NCI-H2081 (cell line): ENCODE data around the gene CCDC50.

Experiments
- DNase-seq, 2 experiments: peaks; one replicate each; lab custom pipeline; 2025; lab: John Stamatoyannopoulos, UW

The CCDC50 gene

DNA sequence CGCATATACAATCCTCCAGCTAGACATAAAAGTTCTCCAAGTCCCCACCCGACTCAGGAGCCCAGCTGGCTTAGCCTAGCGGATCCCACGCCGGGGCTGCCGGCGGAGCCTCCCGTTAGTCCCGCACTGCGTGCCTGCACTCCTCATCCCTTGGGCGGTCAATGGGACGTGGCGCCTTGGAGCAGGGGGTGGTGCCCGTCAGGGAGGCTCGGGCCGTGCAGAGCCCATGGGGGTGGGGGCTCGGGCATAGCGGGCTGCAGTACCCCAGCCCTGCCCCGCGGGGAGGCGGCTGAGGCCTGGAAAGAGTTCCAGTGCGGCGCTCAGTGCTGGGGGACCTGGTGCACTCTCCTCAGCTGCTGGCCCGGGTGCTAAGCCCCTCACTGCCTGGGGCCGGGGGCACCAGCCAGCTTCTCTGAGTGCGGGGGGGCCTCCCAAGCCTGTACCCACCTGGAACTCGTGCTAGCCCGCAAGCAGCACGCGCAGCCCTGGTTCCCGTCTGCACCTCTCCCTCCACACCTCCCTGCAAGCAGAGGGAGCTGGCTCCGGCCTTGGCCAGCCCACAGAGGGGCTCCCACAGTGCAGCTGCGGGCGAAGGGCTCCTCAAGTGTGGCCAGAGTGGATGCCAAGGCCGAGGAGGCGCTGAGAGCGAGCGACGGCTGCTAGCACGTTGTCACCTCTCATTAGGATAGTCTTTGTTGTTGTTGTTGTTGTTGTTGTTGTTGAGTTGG, 12.2 kb upstream of the CCDC50 start:
- no peak for DNase-seq

DNA sequence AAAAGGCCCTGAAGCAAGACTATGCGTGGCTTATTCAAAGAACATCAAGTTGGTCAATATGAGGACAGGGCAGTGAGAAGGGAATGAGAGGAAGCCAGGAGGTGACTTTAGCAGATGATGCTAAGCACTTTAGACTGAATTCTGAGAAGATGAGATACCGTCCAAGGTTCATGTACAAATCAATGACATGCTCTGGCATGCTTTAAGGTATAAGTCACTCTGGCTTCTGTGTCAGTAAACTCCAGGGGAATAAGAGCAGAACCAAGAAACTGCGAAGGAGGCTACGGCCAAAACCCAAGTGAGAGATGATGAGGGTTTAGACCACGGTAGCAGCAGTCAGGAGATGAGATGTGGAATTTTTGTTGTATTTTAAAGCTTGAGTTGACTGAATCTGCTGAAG, 8.9 kb upstream of the CCDC50 start:
- no peak for DNase-seq

DNA sequence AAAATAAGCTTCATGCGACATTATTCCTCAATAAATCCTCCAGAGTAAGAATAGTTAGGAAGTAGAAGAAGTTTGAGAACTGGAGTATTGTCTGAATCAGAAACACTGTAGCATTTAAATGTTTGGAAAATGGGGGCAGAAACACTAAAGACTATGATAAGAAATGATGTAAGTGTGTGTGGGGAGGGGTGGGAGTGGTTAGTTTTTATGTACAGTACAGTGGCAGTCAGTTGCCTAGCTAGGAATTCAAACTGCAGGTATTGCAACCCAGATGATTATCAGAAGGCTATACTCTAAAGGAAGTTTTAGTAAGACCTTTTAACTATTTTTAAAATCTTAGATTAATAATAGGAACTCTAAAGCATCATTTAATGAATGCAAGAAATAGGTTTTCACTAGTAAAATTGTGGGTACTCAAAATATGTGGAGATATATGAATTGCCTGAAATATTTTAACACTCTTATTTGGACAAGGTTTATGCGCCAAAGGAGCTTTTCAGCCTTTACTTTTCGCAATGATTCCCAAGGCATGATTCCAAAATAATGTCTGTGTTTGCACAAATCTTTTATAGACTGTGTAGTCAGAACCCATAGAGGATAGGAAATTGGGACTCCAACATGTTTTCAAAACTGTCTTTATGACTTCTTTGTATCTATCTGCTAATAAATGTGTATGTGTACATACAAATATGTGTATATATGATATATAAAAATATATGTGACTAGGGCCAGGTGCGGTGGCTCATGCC, 8.0 kb upstream of the CCDC50 start:
- no peak for DNase-seq

DNA sequence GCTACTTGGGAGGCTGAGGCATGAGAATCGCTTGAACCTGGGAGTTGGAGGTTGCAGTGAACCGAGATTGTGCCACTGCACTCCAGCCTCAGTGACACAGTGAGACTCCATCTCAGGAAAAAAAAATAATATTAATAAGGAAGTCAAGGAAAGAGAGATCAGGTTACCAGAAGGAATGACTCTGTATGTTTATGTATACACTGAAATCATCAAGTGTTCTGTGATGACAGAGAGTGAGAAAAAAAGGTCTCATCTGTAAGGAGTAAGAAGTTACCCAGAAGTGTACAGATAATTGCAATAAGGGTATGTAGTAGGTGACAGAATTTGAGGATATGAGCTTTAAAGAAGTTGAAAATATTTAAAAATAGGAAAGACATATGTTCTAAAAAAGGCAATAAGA, 4.3 kb upstream of the CCDC50 start:
- DNase-seq: no peak

DNA sequence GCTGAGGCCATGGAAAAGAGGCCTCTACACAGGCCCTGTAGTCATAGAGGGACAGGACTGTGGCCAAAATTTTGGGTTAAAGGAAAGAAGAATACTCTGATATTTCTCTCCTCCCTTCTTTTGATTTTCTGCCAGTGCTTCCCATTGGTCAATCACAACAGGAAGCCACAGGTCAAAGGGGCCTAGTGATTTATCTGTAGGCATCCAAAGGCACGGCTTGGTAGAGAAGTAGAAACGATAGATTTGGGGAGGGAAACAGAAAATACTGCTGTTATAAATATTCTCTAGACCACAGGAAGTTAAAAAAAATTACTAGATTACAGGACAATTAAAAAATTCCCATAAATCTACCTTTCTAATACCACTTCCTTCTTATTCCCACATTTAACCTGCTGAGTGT, 1.7 kb upstream of the CCDC50 start:
- DNase-seq: no peak

DNA sequence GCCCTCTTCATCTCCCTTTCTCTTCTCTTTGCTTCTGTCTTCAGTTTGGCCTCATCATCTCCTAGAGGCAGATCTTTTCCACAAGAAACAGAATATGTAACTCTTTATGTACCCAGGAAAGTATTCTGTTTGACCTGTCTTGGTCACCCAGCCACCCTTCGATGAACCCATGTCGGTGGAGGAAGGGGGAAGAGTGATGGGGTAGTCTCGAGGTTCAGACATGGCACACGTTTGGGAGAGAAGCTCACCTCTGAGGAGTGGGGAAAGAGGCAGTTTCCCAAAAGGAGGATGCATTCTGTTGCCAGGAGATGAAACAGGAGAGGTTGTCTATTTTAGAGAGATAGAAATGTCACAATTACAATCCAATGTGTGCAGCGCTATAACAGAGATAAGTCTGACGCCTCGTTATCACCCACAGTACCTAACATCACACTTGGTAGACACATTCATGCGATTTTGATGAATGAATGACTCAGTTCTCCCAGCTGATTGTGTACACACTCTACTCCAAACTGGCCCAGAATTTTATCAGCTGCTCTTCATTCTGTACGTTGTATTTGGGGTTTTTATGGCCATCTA, 722 bp upstream of the CCDC50 start:
- no peak for DNase-seq

DNA sequence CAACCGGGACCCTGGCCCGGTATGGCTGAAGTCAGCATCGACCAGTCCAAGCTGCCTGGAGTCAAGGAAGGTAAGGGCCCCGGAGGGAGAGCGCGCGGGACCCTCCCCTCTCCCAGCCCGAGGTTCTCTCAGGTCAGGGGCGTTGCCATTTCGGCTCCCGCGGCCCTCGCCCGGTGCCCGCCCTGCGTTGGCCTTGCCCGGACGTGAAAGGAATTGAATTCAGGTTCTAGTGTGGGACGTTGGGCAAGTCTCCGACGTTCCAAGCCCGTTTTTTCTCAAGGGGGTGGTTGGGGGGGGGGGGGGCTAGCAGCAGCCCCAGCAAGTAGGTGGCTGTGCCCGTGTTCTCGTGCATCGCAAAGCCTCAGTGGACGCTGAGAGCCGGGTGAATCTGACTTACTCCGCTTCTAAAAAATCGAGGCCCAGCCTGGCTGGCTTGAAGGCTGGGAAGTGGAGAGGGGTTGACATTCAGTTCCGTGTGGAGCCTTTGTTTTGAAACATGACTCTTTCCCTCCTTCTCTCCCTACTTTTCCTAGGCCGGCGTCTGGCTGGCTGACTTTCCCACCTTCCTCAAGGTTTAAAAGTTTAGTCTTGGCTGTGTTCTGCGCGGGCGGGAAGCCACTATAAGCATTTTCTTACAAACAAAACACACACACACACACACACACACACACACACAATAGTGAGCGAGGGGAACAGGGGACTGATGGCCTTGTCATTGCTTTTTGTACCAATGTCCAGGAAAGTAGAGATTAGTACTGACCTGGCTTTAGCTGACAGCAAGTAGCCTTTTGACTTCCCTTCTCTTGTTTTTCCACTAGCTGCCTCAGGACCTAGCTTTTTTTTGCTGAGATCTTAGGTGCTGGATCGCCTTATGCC, 698 bp downstream of the CCDC50 start, which contains the start of gene UTS2B:
Gene UTS2B (minus strand): TSS at position 873 of the 876 bp plus-strand sequence. CDS start 48,337 bp downstream, outside the sequence.
- DNase-seq: peak; percentile 35 to 55

DNA sequence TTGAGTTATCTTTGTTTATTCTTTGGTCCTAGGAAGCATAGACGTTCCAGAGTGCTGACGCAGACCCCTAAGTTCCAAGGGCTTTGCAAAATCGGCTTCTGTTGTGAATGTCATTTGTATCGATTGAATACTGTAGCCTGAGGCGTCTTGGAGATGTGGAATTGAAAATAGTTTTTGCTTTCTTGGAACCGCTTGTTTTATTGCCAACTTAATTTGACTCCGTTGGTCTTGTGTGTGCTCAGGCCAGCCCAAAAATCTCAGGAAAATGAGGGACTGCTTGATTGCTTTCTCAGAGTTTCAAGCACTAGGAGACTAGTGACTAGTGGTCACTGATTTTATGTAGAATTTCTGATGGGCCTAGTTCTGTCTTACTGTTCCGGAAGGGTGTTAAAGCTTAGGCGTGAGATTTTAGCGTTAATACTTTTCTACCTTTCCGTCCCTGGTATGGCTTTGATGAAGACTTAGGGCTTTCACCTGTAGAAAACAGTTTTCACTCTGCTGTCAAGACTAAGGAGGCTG, 1.4 kb downstream of the CCDC50 start:
- DNase-seq: no peak

DNA sequence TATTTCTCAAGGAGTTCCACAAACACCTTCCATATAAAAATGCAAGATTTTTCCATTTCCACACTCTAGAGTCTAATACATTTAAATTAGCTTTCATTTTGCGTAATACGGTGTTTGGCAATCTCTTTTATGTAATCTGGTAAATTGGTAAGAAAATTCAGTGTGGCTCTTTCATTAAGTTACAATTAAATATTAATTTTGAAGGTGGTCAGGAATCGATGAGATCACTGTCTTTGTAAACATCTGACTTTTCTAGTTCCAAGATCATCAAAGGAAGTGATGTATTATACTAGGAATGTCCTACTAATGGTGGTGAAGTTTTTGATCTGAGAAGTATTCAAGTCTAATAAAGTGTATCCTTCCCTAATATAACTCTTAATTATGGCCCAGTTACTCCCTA, 2.2 kb downstream of the CCDC50 start:
- DNase-seq: no peak

DNA sequence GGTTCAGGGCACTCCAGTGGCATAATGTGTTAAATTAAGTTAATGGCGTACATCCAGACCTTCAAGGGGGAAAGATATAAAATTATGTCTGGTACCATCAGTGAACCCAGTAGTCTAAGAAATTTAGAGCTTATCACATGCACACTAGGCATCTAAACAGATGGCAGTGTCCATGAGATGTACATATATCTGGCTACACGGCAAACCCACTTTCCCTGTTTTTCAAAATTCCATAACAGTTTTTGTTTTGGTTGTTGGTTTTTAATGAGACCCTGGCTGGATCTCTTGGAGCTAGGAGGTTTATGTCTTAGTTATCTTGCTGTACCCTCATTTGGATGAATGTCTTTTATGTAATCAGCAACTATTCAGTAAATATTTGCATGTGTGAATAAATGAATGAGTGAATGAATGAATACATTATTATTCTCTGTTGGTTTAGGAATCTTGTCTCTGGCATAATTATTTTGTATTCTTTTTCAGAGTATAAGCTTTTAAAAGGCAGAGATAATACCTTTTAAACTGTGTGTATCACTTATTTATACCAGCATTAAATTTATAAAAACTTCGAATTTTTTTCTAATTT, 4.2 kb downstream of the CCDC50 start:
- no peak for DNase-seq

DNA sequence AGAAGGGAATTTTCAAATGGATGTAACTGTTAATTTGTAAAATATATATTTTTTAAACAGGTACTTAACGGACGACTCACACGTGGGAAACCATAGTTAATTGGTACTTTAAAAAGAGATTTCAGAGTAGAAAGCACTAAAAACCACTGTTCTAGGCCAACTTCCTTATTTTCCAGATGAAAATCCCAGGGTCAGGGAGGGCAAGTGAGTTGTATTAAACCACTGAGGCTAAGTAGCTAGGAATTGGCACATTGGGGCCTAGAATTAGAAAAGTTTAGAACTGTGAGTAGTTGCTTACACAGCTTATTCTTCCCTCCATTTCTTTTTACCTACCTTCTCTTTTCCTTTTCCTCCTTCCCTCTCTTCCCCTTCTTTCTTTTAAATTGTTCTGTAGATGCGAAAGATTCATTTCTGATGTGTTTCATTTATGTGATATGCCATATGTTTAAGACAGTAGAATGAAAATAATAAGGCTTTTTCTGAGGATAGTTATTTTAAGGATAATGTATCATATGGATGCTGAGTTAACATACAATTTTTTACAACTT, 5.2 kb downstream of the CCDC50 start:
- DNase-seq: no peak

DNA sequence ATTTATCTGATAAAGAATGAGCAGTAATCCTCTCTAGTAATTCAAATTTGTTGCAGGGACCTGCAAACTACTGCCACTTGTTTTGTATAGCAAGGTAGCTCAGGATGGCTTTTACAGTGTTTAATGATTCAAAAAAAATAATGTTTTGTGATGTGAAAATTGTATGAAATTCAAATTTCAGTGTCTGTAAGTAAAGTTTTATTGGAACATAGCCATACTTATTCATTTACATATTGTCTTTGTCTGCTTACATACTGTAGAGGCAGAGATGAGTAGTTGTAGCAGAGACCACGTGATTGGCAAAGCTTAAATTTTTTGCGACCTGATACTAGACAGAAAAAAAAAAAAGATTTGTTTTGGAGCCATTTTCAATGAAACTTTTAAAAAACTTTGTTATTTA, 7.6 kb downstream of the CCDC50 start:
- DNase-seq: no peak

DNA sequence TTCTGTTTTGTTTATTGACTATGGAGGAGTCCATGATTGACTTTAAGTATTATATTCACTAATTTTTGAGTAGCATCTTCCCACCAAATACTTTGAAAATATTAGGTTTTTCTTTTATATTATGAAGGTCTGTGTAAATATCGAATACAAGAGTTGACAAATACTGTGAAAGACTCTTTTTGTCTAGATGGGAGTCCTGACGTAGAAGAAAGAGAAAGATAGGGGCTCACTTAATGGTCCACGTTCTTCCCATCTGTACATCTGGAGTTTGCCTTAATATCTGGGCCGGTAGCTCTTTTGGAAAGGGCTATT, 8.9 kb downstream of the CCDC50 start:
- no peak for DNase-seq

DNA sequence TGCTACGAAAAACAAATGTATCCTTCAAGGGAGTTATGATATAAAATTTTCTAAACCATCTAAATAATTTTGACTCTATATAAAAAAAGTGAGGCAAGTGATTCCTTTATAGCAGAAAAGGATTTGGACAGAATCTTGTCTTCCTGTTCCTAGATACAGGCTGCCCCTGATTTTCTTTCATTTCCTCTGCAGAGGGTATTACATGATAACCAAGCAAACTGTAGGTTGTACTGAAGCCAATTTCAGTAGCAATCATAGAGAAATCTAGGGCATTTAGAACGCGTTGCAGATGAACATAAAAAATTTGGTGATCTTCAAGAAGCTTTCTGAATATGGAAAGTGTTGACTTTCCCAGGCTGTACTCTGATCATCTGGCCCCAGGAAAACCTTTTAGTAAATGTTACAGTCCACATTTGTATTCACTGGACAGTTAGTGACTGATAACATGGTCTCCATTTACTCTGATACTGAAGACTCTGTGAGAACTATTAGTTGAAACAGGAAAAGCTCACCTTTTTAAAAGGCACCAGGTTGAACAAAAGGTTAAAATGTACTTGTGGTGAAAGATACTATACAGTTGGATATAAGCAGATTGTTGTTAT, 10.2 kb downstream of the CCDC50 start:
- DNase-seq: no peak

DNA sequence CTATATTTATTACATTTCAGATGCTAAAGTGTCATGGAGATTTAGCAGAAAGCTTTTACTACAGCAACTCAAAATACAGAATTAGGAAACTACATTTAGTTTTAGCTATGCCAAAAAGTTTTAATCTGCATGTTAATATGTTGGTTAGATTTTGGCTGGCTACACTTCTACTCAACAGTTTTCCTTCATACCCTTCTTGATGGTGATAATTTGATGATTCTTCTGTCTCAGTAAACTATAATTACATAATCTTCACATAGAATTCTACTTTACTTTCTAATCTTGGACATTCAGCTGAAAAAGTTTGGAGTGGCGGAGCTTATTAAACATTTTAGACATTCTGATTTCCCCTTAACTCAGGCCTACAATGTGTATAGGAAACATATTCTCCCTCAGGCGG, 11.2 kb downstream of the CCDC50 start:
- no peak for DNase-seq

DNA sequence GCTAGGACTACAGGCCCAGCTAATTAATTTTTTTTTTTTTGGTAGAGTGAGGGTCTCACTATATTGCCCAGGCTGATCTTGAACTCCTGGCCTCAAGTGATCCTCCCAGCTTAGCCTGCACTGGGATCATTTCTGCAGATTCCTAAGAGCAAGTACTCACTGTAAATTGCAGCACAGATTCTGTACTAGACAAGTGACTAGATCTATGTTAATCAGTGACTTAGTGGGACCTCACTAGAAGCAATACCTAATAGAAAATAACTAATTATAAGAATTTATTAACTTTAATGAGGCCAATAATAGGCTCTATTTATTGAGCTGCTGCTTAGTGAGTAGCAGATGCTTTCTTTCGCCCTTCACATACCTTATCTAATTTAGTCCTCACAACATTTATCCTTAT, 11.8 kb downstream of the CCDC50 start:
- no peak for DNase-seq

DNA sequence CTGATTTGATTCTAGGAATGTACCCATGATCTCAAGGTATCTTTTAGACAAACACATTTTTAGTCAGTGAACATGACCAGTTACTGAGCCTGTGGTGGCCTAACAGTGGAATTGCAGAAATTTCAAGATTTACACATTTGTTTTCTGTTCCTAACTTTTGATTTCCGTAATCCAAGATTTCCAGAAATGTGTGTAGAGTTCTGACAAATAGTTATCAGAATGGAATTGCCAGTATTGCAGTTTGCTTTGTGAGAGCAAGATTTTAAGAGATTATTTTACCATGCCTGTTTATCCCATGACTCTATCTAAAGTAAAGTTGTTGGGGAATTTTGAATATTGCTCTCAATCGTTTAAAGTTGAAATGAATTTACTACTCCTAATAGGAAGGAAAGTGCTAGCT, 12.8 kb downstream of the CCDC50 start:
- DNase-seq: no peak

DNA sequence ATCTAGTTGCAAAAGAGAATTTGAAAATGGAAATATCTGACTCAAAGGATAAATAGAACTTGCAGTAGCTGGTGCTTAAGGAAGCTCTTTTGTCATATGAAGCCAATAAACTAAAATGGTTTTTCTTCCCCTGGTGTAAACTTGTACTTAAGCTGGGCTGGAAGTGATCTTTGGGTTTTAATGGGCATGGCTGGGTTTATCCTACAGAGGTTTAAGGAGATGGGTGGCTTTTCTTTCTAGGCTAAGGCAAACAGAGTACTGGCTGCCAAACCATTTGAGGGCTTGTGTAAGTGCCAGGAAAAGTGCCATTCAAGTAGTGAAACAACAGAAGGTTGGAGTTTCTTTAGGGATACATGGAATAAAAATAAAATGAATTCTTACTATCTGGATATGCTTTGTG, 13.2 kb downstream of the CCDC50 start:
- no peak for DNase-seq

DNA sequence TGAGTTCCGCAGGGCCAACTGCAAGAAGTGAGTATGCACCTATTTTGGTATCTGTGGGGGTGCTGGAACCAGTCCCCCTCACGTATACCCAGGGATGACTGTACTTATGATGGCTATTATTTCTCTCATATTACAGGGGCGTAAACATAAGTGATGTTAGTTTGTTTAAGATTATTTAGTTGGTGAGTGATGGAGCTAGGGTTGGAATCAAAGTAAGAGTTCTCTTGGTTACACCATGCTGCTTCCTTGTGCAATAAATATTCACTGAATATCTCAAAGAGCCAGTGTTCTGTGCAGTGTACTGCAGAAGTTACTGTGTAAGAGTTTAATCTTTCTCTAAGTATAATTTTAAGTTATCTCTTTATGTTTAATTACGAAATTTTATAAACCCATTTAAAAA, 13.9 kb downstream of the CCDC50 start:
- DNase-seq: no peak

DNA sequence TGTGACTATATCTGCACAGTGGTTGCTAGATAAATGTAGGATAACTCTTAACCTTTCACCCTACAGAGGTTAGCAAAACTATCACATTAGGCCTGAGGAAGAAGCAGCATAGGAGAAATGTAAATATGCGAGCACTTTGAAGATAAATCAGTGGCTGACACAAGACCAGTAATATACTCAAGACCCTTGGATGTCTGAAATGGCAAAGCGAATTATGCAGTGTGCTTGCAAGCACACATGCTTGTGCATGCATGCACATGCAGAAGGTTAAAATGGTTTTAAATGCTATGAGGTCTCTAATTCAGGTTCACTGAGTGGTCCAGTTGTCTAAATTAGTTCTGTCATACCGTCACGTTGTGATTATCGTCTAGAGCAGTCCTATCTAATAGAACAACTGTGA, 14.7 kb downstream of the CCDC50 start:
- no peak for DNase-seq

DNA sequence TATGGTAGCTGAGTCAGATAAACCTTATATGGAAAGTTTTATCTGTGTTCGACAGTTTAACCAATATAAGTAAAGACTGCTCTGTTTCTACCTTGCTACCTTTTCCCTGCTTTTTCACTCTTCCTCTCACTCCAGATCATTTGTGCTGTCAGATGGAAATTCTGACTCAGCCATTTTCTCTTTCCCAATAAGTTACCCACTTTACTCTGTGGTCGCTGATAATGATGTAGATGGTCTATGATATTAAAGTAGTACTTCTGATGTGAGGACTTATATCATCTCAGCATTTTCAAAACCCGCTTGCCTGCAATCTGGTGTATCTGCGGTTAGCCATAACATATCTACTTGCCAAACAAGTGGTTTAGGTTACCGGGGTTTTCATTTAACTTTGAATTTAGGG, 16.1 kb downstream of the CCDC50 start:
- no peak for DNase-seq
